Measurements from ENCODE around the gene KRTAP16-1. TPM values are rescaled to one million over a fixed set of nuclear protein-coding genes. Genes with fewer than 3 reads are reported as not detected.

KRTAP16-1 gene
- total RNA-seq, 1 donor from 2014 or later = not detected

DNA sequence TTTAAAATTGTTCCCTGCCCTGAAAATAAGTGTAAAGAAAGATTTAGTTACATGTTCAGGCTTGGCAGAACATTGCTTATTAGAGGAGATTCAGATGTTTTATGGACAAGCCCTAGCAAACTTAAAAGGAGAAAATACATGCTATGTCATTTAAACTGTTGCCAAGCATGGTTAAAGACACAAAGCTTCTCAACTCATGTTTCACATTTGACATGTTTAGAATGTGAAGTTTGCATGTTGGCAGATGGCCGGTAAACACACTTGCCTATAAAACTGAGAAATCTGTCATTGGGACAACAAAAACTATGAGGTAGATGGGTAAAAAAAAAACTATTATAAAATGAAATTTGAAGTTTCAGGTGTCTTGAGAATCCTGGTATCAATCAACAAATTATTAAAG, 12.3 kb downstream of the KRTAP16-1 start:
- Mint-ChIP-seq H3K27ac (ENCODE audit: unreplicated experiment) (no peak overlapping the region), H3K27me3 (ENCODE audit: low read depth) (no peaks in the 10 kb centered on the region), H3K4me1 (ENCODE audit: low read depth) (no peaks in the 10 kb centered on the region), H3K4me3 (ENCODE audit: unreplicated experiment) (no peak overlapping the region), H3K36me3 (ENCODE audit: low read depth) (peaks cover 2% of the 10 kb centered on the region), H3K9me3 (ENCODE audit: low read depth) (peaks cover 6% of the 10 kb centered on the region)
- TF ChIP-seq, protein P1, sequence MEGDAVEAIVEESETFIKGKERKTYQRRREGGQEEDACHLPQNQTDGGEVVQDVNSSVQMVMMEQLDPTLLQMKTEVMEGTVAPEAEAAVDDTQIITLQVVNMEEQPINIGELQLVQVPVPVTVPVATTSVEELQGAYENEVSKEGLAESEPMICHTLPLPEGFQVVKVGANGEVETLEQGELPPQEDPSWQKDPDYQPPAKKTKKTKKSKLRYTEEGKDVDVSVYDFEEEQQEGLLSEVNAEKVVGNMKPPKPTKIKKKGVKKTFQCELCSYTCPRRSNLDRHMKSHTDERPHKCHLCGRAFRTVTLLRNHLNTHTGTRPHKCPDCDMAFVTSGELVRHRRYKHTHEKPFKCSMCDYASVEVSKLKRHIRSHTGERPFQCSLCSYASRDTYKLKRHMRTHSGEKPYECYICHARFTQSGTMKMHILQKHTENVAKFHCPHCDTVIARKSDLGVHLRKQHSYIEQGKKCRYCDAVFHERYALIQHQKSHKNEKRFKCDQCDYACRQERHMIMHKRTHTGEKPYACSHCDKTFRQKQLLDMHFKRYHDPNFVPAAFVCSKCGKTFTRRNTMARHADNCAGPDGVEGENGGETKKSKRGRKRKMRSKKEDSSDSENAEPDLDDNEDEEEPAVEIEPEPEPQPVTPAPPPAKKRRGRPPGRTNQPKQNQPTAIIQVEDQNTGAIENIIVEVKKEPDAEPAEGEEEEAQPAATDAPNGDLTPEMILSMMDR (IDR thresholded peaks at IDR 0.05) = no peak
- DNase-seq (ENCODE audit: low spot score) = no peak

DNA sequence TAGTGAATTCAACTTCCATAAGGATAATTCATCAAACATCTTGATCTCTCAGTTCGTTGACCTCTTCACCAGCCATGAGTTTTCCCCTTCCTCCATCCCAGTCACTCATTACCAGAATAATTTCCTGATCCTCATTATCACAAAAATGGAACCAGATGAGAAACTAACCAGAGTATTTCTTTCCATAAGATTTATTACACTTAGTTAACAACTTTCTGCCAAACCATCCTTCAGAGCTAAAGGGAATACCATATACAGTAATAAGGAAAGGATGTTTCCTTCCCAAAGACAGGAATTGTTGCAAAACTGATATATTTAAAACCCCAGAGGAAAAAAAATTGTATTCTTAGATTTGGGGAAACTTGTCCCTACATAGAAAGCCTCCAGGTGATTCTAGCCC, 15.1 kb downstream of the KRTAP16-1 start:
- Mint-ChIP-seq H3K27me3 (ENCODE audit: low read depth) (no peaks in the 10 kb centered on the region), H3K4me3 (ENCODE audit: unreplicated experiment) (no peak overlapping the region), H3K4me1 (ENCODE audit: low read depth) (no peaks in the 10 kb centered on the region), H3K36me3 (ENCODE audit: low read depth) (no peaks in the 10 kb centered on the region), H3K9me3 (ENCODE audit: low read depth) (no peaks in the 10 kb centered on the region), H3K27ac (ENCODE audit: unreplicated experiment) (no peak overlapping the region)
- no peak for DNase-seq (ENCODE audit: low spot score)
- TF ChIP-seq, protein P1 (IDR thresholded peaks at IDR 0.05) = no peak

DNA sequence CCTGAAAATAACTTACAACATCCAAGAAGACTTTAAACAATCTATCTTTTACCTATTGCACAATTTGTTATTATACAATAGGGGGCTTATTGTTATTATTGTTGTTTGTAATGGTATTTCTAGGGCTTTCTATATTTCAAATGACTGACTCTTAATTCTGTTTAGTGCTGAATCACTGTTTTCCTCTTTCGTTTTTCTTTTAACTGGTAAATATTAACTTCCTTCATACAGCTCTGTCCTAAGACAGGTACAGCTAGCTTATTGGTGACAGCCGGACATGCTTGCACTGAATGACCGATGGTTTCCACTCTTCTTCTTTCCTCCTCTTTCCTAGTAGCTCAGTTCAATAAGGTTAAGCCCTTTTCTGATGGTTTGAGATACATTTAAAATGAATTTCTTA, 22.1 kb downstream of the KRTAP16-1 start:
- Mint-ChIP-seq H3K4me3 (ENCODE audit: unreplicated experiment) (no peak overlapping the region), H3K9me3 (ENCODE audit: low read depth) (no peaks in the 10 kb centered on the region), H3K27me3 (ENCODE audit: low read depth) (no peaks in the 10 kb centered on the region), H3K4me1 (ENCODE audit: low read depth) (peaks cover 13% of the 10 kb centered on the region), H3K27ac (ENCODE audit: unreplicated experiment) (no peak overlapping the region), H3K36me3 (ENCODE audit: low read depth) (no peaks in the 10 kb centered on the region)
- DNase-seq (ENCODE audit: low spot score) = no peak
- TF ChIP-seq, protein P1 (IDR thresholded peaks at IDR 0.05) = no peak

DNA sequence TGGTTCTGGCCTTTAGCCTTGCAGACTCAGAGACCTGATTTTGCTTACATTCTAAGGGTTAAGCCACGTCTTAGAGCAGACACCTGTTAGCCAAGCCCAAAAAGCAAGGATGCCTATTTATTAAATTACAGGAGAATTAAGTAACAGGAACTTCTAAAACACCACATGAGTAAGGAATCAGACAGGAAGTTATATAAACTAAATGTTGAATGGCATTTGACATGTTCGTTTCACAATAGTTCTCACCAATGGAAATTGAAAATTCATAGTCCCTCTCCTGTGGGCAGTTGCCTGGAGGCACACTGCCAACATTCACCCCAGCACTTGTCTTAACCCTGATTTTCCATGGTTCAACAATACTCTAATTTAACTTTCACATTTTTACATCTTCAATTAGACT, 24.6 kb downstream of the KRTAP16-1 start:
- no peak overlapping the region for H3K27ac Mint-ChIP-seq (ENCODE audit: unreplicated experiment)
- no peak for DNase-seq (ENCODE audit: low spot score)
- H3K9me3 Mint-ChIP-seq (ENCODE audit: low read depth) = peaks cover 3% of the 10 kb centered on the region
- H3K36me3 Mint-ChIP-seq (ENCODE audit: low read depth) = no peaks in the 10 kb centered on the region
- TF ChIP-seq, protein P1 (IDR thresholded peaks at IDR 0.05) = no peak
- H3K27me3 Mint-ChIP-seq (ENCODE audit: low read depth) = no peaks in the 10 kb centered on the region
- H3K4me3 Mint-ChIP-seq (ENCODE audit: unreplicated experiment) = no peak overlapping the region
- peaks cover 13% of the 10 kb centered on the region for H3K4me1 Mint-ChIP-seq (ENCODE audit: low read depth)

DNA sequence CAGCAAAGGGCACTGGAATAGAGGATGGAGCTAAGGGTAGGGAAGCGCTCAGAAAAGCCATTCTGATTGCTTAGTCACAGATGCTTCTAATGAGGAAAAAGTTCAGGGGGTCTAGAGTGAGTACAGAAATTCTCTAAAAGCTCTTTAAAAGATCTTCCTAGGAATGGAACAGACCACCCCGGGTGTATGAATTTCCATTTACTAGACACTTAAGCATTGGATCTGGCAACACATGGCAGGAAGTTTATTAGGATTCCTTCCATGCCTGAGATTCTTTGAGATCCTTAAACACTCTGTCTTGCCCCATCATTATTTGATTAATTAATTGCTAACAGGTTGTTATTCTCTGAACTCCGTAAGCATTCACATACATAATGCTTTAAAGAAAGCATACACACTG, 25.1 kb downstream of the KRTAP16-1 start:
- peaks cover 3% of the 10 kb centered on the region for H3K9me3 Mint-ChIP-seq (ENCODE audit: low read depth)
- no peak overlapping the region for H3K4me3 Mint-ChIP-seq (ENCODE audit: unreplicated experiment)
- DNase-seq (ENCODE audit: low spot score) = no peak
- H3K27me3 Mint-ChIP-seq (ENCODE audit: low read depth) = no peaks in the 10 kb centered on the region
- TF ChIP-seq, protein P1 (IDR thresholded peaks at IDR 0.05) = no peak
- H3K36me3 Mint-ChIP-seq (ENCODE audit: low read depth) = no peaks in the 10 kb centered on the region
- H3K27ac Mint-ChIP-seq (ENCODE audit: unreplicated experiment) = no peak overlapping the region
- peaks cover 13% of the 10 kb centered on the region for H3K4me1 Mint-ChIP-seq (ENCODE audit: low read depth)

All from chondrocyte (in vitro differentiated cells).